Lower leg skin (tissue), 4 donors: Measurements from ENCODE around the gene SULT4A1. TPM values are rescaled to one million over a fixed set of nuclear protein-coding genes. Genes with fewer than 3 reads are reported as not detected.
A peak's percentile ranks its signal among the peaks of the same experiment; 100 is the strongest.

ENCODE experiments used
- DNase-seq, 2 donors: peaks; one replicate each; pipeline ENCODE4 v3.0.0-alpha.2; 2019; ENCODE audit warnings: low spot score in 2 of 2
- H3K4me3 ChIP-seq: fragments of 200-600 bp; sonication (generic); 2 replicates; pipeline ENCODE4 v1.5.1; 2017; ENCODE audit warnings: mild to moderate bottlenecking, low read depth; ENCODE audit not compliant: poor library complexity, severe bottlenecking
- POLR2A ChIP-seq, 2 donors: fragments of 450-650 bp; IDR thresholded peaks; one replicate each; pipeline ENCODE4 v1.6.1; 2016 to 2017; ENCODE audit warnings: antibody characterized with exemption in 2 of 2, mild to moderate bottlenecking in 1 of 2, moderate library complexity in 1 of 2
- WGBS, 2 donors: methylation state at CpG; one replicate each; pipeline ENCODE4 v1.1.5; 2018; 5-methylcytosine and 5-hydroxymethylcytosine counted together
- intact Hi-C: fragments of 100-400 bp; cut with DNase I; formaldehyde crosslinking; loops from one replicate; pipeline ENCODE4 v1.15.0; 2023; ENCODE audit warnings: low total_unique reads
- total RNA-seq, 4 donors: library from RNA; depleted of rRNA; stranded (reverse); fragments of >200 nt; gene quantifications; one replicate each; pipeline ENCODE4 v1.1.0, GENCODE V29; 2016
- TF ChIP-seq, protein P1 (sequence below), 3 donors: fragments of 450-650 bp; IDR thresholded peaks; one replicate each; pipeline ENCODE4 v1.5.1; 2016; ENCODE audit warnings: antibody characterized with exemption in 3 of 3, mild to moderate bottlenecking in 3 of 3, moderate library complexity in 2 of 3

The SULT4A1 gene
- total RNA-seq, 4 donors from 2014 or later, result not detected

DNA sequence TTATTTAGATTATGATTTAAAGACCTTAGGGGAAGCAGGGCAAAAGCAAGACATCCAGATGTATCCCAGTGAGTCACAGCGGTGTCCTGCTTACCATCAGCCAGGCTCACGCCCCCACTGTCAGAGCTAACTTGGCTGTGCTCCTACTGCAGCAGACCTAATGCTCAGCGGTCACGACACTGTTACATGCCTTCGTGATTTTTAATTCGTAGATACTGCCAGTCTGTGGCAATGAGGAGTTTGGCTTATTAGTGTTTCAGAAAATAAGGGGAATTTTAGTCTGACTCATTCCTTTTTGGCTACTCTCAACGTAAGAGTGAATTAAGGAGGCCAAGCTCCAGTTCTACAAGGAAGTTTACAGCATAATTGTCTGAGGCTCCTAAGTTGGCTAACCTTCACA is 72.9 kb downstream of the SULT4A1 start:
- DNase-seq, result peak in 1 of 2 donors; percentile 50
- intact Hi-C loops, result no loop called here
- TF ChIP-seq POLR2A (IDR thresholded peaks at IDR 0.05), result no peak
- TF ChIP-seq, protein P1, sequence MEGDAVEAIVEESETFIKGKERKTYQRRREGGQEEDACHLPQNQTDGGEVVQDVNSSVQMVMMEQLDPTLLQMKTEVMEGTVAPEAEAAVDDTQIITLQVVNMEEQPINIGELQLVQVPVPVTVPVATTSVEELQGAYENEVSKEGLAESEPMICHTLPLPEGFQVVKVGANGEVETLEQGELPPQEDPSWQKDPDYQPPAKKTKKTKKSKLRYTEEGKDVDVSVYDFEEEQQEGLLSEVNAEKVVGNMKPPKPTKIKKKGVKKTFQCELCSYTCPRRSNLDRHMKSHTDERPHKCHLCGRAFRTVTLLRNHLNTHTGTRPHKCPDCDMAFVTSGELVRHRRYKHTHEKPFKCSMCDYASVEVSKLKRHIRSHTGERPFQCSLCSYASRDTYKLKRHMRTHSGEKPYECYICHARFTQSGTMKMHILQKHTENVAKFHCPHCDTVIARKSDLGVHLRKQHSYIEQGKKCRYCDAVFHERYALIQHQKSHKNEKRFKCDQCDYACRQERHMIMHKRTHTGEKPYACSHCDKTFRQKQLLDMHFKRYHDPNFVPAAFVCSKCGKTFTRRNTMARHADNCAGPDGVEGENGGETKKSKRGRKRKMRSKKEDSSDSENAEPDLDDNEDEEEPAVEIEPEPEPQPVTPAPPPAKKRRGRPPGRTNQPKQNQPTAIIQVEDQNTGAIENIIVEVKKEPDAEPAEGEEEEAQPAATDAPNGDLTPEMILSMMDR (IDR thresholded peaks at IDR 0.05), result no peak
- 28 to 35% methylated on average over 7 of the region's 7 CpGs for WGBS, 2 donors
- no peak overlapping the region for H3K4me3 ChIP-seq

DNA sequence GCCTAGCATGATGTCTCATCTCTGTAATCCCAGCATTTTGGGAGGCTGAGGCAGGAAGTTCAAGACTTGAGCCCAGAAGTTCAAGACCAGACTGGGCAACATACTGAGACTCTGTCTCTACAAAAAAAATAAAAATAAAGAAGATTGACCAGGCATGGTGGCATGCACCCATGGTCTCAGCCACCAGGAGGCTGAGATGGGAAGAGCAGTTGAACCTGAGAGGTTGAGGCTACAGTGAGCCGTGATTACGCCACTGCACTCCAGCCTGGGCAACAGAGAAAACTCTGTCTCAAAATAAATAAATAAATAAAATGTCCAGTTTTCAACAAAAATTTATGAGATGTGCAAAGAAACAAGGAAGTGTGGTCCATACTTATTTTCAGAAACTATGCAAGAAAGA is 78.5 kb downstream of the SULT4A1 start:
- WGBS, 2 donors, result 94 to 100% methylated on average over 2 of the region's 2 CpGs
- TF ChIP-seq, protein P1 (IDR thresholded peaks at IDR 0.05), result no peak
- no peak for TF ChIP-seq POLR2A (IDR thresholded peaks at IDR 0.05)
- DNase-seq, result no peak

DNA sequence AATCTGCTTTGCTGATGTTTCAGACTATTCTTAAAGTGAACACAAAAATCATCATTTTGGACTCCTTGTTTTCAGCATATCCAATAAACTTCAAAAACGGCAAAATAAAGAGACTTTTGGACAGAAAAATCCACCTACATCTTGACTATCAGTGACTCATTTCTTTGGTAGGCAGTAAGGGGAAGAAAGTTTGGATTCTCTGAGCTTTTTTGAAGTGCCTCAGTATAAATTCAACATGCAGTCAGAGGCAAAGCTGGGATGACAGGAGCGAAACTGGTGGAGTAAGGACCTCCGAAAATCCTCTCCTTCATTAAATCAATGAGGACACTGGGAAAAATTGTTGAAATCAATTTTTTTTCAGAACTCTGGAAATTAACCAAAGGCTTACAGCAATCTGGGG is 79.9 kb downstream of the SULT4A1 start:
- WGBS, 2 donors, result 84 to 85% methylated on average over 3 of the region's 3 CpGs
- intact Hi-C loops, result no loop called here
- TF ChIP-seq, protein P1 (IDR thresholded peaks at IDR 0.05), result no peak
- TF ChIP-seq POLR2A (IDR thresholded peaks at IDR 0.05), result no peak
- no peak overlapping the region for H3K4me3 ChIP-seq
- DNase-seq, result no peak

More for the DNA sequence above, 78.5 kb downstream of the SULT4A1 start:
- intact Hi-C loops, result no loop called here
- H3K4me3 ChIP-seq, result no peak overlapping the region

DNA sequence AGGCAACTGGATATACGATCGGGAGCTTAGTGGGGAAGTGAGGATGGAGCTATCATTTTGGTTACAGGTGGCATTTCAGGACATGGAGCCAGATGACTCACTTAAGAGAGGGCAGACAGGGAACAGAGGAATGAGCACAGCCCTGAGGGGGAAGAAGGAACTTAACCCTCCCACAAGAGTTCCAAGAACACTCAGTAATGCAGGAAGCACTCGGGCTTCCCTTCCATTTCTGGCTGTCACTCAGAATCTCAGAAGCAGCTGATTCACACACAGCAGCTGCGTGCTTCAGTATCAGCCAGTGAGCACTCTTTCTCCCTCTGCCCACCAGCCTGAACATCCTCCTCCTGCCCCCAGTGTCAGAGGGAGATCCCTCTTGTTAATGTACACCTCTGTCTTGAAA is 85.0 kb downstream of the SULT4A1 start:
- H3K4me3 ChIP-seq, result no peak overlapping the region
- 30 to 42% methylated on average over 4 of the region's 4 CpGs for WGBS, 2 donors
- intact Hi-C loops, result no loop called here
- TF ChIP-seq POLR2A (IDR thresholded peaks at IDR 0.05), result no peak
- TF ChIP-seq, protein P1 (IDR thresholded peaks at IDR 0.05), result no peak
- DNase-seq, result peak in 1 of 2 donors; percentile 15

DNA sequence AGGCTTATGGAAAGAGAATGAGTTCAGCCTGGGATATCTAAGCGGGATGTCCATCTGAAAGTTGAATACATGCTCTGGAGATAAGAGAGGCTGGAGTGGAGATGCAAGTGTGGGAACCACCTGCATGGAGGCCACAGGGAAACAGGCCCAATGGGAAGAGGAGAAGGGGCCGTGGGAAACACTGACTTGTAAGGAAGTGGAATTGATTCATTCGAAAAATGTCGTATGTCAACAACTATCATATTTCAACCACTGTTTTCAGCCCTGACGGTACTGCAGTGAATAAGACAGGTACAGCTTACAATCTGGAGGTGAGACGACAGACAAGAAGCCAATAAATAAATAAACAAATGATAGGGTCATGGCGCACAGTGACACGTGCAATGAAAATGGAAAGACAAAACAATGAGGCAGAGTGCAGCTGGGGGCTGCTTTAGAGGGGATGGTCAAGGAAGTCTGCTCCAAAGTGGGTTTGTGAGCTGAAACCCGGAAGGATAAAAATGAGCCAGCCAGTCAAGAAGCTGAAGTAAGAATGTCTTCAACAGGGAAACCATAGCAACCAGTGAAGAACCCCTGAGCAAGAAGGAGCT is 86.1 kb downstream of the SULT4A1 start:
- no peak overlapping the region for H3K4me3 ChIP-seq
- TF ChIP-seq POLR2A (IDR thresholded peaks at IDR 0.05), result no peak
- TF ChIP-seq, protein P1 (IDR thresholded peaks at IDR 0.05), result no peak
- 81 to 91% methylated on average over 9 of the region's 9 CpGs for WGBS, 2 donors
- intact Hi-C loops, result no loop called here
- DNase-seq, result no peak

Other genes with a start within 250 kb of the SULT4A1 start
- gene EFCAB6, start 50.2 kb downstream of the SULT4A1 start, total RNA-seq, result 1 to 10 TPM in 3 of 4 donors, under 1 TPM in 1; 0.44 to 4.2 (median 1.8) TPM
- 1 to 10 TPM in 3 of 4 donors, not detected in 1; 1.7 to 9.7 (median 4.8) TPM for gene PNPLA5, start 29.5 kb upstream of the SULT4A1 start, total RNA-seq
- gene PNPLA3, start 61.3 kb upstream of the SULT4A1 start, total RNA-seq, result 10 to 100 TPM; 14.0 to 22.9 (median 20.4) TPM
- gene SAMM50, start 92.9 kb upstream of the SULT4A1 start, total RNA-seq, result 10 to 100 TPM; 23.2 to 36.0 (median 32.3) TPM
- gene PARVB, start 161.8 kb upstream of the SULT4A1 start, total RNA-seq, result 10 to 100 TPM; 10.5 to 25.1 (median 14.6) TPM